HepG2 (cell line): ENCODE data around the gene KLC3. TPM values are rescaled to one million over a fixed set of nuclear protein-coding genes. Genes with fewer than 3 reads are reported as not detected.

ENCODE experiments used
- ATAC-seq: fragments of 200-7000 bp; cut with Tn5 transposase; 3 replicates; pipeline ENCODE4 v1.9.1; 2020; ENCODE audit warnings: mild to moderate bottlenecking, moderate library complexity
- BruUV-seq: library from RNA; stranded (reverse); fragments of 400-500 nt; replicated peaks from 2 replicates; lab custom pipeline; 2021; lab: Mats Ljungman, UMichigan
- CTCF ChIA-PET: fragments of 300-600 bp; formaldehyde crosslinking; extraction: SDS; loops from one replicate; lab custom pipeline; 2021; ENCODE audit warnings: low total read pairs, inconsistent platforms, low intra/inter-chr PET ratio; lab: Yijun Ruan, JAX
- POLR2A ChIA-PET: fragments of 350-600 bp; sonication (Branson Sonifier 250); formaldehyde crosslinking; loops from one replicate; lab custom pipeline; 2020; ENCODE audit warnings: antibody characterized with exemption, inconsistent platforms; lab: Yijun Ruan, JAX
- DNase-seq: peaks from one replicate; pipeline ENCODE4 v3.0.0-alpha.2; 2015; ENCODE audit warnings: low spot score
- FAIRE-seq: peaks from 3 replicates; lab custom pipeline; 2011; peaks lifted over from hg19 to GRCh38; lab: Jason Lieb, UNC
- H2AFZ ChIP-seq: one replicate; pipeline ENCODE4 v1.6.1; 2011; ENCODE audit warnings: low read length, inconsistent platforms
- H3K27ac ChIP-seq: fragments of 300-600 bp; 3 replicates; pipeline ENCODE4 v1.8.0; 2011; ENCODE audit warnings: mixed run types, mild to moderate bottlenecking, mixed read lengths, low read length, inconsistent platforms; ENCODE audit not compliant: insufficient read depth; ENCODE audit errors: extremely low read length
- H3K27me3 ChIP-seq, 2 experiments: fragments of 200-600 bp in 1 of 2; 2 replicates in 1 of 2; 3 replicates in 1 of 2; pipeline versions ENCODE4 v1.6.0 to v1.8.0; 2011; ENCODE audit warnings: low read length in 2 of 2, mild to moderate bottlenecking in 2 of 2, moderate library complexity in 2 of 2, inconsistent platforms in 1 of 2; ENCODE audit not compliant: insufficient read depth in 2 of 2, control insufficient read depth in 1 of 2
- H3K36me3 ChIP-seq, 2 experiments: fragments of 200-600 bp in 1 of 2; replicated peaks in 1 of 2; 2 replicates in 1 of 2; 3 replicates in 1 of 2; pipeline versions ENCODE4 v1.5.1 to v1.8.0; 2011; ENCODE audit warnings: low read length in 2 of 2, inconsistent platforms in 1 of 2; ENCODE audit not compliant: insufficient read depth in 2 of 2, control insufficient read depth in 1 of 2
- H3K4me1 ChIP-seq: 2 replicates; pipeline ENCODE4 v1.5.1; 2012; ENCODE audit warnings: low read length, inconsistent platforms; ENCODE audit not compliant: insufficient read depth
- H3K4me2 ChIP-seq: 2 replicates; pipeline ENCODE4 v1.6.0; 2011; ENCODE audit warnings: low read depth, low read length, inconsistent platforms
- H3K4me3 ChIP-seq, 3 experiments: fragments of 200-600 bp in 1 of 3; sonication (generic), shearing (Covaris generic) in 1 of 3; replicated peaks in 1 of 3; 2 replicates each; pipeline ENCODE4 v1.5.1; 2011 to 2016; ENCODE audit warnings: low read length in 3 of 3, inconsistent platforms in 2 of 3, low read depth in 2 of 3, mild to moderate bottlenecking in 2 of 3, control low read depth in 1 of 3, mixed read lengths in 1 of 3; ENCODE audit not compliant: insufficient read depth in 1 of 3
- H3K79me2 ChIP-seq: one replicate; pipeline ENCODE4 v1.6.1; 2011; ENCODE audit warnings: low read length, inconsistent platforms; ENCODE audit not compliant: insufficient read depth
- H3K9ac ChIP-seq: 2 replicates; pipeline ENCODE4 v1.6.0; 2011; ENCODE audit warnings: mild to moderate bottlenecking, low read depth, low read length, inconsistent platforms; ENCODE audit not compliant: insufficient read depth
- H3K9me3 ChIP-seq: 2 replicates; pipeline ENCODE4 v1.5.1; 2012; ENCODE audit warnings: mild to moderate bottlenecking, low read length
- H4K20me1 ChIP-seq: 2 replicates; pipeline ENCODE4 v1.6.0; 2011; ENCODE audit warnings: inconsistent platforms, mild to moderate bottlenecking, low read length, moderate library complexity; ENCODE audit not compliant: insufficient read depth
- AGO2 ChIP-seq: fragments of 200-400 bp; formaldehyde crosslinking; optimal IDR thresholded peaks from 2 replicates; pipeline ENCODE3; 2017; ENCODE audit warnings: mild to moderate bottlenecking, low read depth, low read length, moderate library complexity
- CREB1 ChIP-seq, 2 experiments: fragments of 450-650 bp in 1 of 2; IDR thresholded peaks; 2 replicates each; pipeline ENCODE4 v1.6.1; 2016 to 2017; ENCODE audit warnings: control low read depth in 1 of 2, mild to moderate bottlenecking in 1 of 2, missing compliant biosample characterization in 1 of 2, missing genetic modification characterization in 1 of 2
- HNRNPL ChIP-seq: fragments of 200-400 bp; formaldehyde crosslinking; IDR thresholded peaks from 2 replicates; pipeline ENCODE4 v1.6.1; 2017; ENCODE audit warnings: mild to moderate bottlenecking, low read depth, low read length
- KDM1A ChIP-seq: IDR thresholded peaks from 2 replicates; pipeline ENCODE4 v1.6.1; 2016; ENCODE audit warnings: missing compliant biosample characterization
- KLF12 ChIP-seq: sonication (generic); formaldehyde crosslinking; IDR thresholded peaks from 2 replicates; pipeline ENCODE4 v1.4.0; 2020; ENCODE audit warnings: missing genetic modification reagents, borderline replicate concordance
- MATR3 ChIP-seq: sonication (generic); formaldehyde crosslinking; IDR thresholded peaks from 2 replicates; pipeline ENCODE4 v1.4.0; 2020; ENCODE audit warnings: missing genetic modification reagents
- ZC3H13 ChIP-seq: sonication (generic); formaldehyde crosslinking; IDR thresholded peaks from 2 replicates; pipeline ENCODE4 v1.8.1; 2023; ENCODE audit warnings: mild to moderate bottlenecking, missing genetic modification reagents, moderate library complexity
- ZNF713 ChIP-seq: sonication (generic); formaldehyde crosslinking; IDR thresholded peaks from 2 replicates; pipeline ENCODE4 v1.4.0; 2020; ENCODE audit warnings: mild to moderate bottlenecking, missing genetic modification reagents
- WGBS: methylation state at CpG from one replicate; pipeline ENCODE4 v1.1.6; 2017; ENCODE audit warnings: low lambda C conversion rate; 5-methylcytosine and 5-hydroxymethylcytosine counted together
- in situ Hi-C: cut with HindIII; loops from 2 replicates; pipeline ENCODE4 v1.10.0; 2017; ENCODE audit warnings: low pct_unique_long_range_greater_than_20kb; ENCODE audit not compliant: extremely low pct_ligation_motif_present
- intact Hi-C: fragments of 100-400 bp; cut with micrococcal nuclease; formaldehyde crosslinking; loops from one replicate; pipeline ENCODE4 v1.10.0; 2022; ENCODE audit not compliant: unreplicated experiment
- polyA plus RNA-seq, 8 experiments: library from polyadenylated mRNA; depleted of rRNA in 3 of 8; stranded (reverse) in 7 of 8; unstranded in 1 of 8; fragments of >200 nt; fragmentation: Illumina TruSeq in 4 of 8; extraction: Trizol in 4 of 8; gene quantifications; 2 replicates each; pipeline versions ENCODE4 v1.2.1 to v1.2.3, GENCODE V29; 2011 to 2016; ENCODE audit warnings: low read depth in 4 of 8, missing spikeins in 1 of 8, mixed read lengths in 1 of 8; ENCODE audit not compliant: insufficient read depth in 1 of 8
- total RNA-seq, 5 experiments: library from RNA; depleted of rRNA; stranded (reverse); fragments of >200 nt; fragmentation: Illumina TruSeq; extraction: Trizol; gene quantifications; 2 replicates each; pipeline ENCODE4 v1.2.3, GENCODE V29; 2016; ENCODE audit warnings: low read depth in 1 of 5
- TF ChIP-seq, protein P1 (sequence below): sonication (generic); formaldehyde crosslinking; IDR thresholded peaks from 2 replicates; pipeline ENCODE4 v1.4.0; 2020; ENCODE audit warnings: mild to moderate bottlenecking, low read depth, missing genetic modification reagents

Gene KLC3
- total and polyA plus RNA-seq, 2 of the 13 experiments (the other 11 are each of a cell fraction or from before 2014, with no cell fraction given): 0.13 TPM; not detected in 1

DNA sequence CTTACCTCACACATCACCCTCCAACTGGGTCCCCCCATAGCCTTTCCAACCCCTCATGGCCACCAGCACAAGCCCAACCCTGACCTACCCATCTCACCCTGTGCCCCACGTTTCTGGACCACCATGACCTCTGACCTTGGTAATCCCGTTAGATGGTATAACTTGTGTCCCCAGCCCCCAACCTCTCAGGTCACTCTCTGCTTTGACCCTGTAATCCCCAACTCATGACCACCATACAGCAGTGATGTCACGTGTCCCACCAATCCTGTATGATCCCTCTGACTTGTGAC, 8.5 kb downstream of the KLC3 start:
- POLR2A ChIA-PET: no interaction called here
- intact Hi-C loops (no loop called here), in situ Hi-C loops (loop anchor here (10.0 kb wide), 1 partner anchor 144 kb away; no protein-coding TSS in a partner anchor)
- peaks cover 3 to 30% of the 10 kb centered on the region in 2 experiments for H3K27me3 ChIP-seq
- BruUV-seq: no TSS peak
- no peak overlapping the region for H3K9ac ChIP-seq
- H3K27ac ChIP-seq: no peak overlapping the region
- CTCF ChIA-PET: no interaction called here
- DNase-seq (no peak), FAIRE-seq (no peak), ATAC-seq (no peak)
- WGBS: 76% methylated on average over 3 of the region's 3 CpGs
- peaks cover 7% of the 10 kb centered on the region; the same call in 1 of the 2 replicates for H3K4me1 ChIP-seq
- no peak overlapping the region for H3K4me3 ChIP-seq
- no peaks in the 10 kb centered on the region for H3K79me2 ChIP-seq
- no peaks in the 10 kb centered on the region for H3K9me3 ChIP-seq
- peaks cover 13 to 33% of the 10 kb centered on the region in 2 experiments; a peak in 4 of 5 replicates for H3K36me3 ChIP-seq
- H2AFZ ChIP-seq: no peak overlapping the region
- H3K4me2 ChIP-seq: no peak overlapping the region
- H4K20me1 ChIP-seq: no peaks in the 10 kb centered on the region
- TF ChIP-seq CREB1 (IDR thresholded peaks at IDR 0.05): peak; percentile 41
- TF ChIP-seq CREB1 (CRISPR knock-in tag; IDR thresholded peaks at IDR 0.05): no peak
- no peak for TF ChIP-seq MATR3 (CRISPR knock-in tag)
- no peak for TF ChIP-seq HNRNPL
- TF ChIP-seq ZNF713 (CRISPR knock-in tag): no peak
- TF ChIP-seq, all 625 proteins: peak for 1

DNA sequence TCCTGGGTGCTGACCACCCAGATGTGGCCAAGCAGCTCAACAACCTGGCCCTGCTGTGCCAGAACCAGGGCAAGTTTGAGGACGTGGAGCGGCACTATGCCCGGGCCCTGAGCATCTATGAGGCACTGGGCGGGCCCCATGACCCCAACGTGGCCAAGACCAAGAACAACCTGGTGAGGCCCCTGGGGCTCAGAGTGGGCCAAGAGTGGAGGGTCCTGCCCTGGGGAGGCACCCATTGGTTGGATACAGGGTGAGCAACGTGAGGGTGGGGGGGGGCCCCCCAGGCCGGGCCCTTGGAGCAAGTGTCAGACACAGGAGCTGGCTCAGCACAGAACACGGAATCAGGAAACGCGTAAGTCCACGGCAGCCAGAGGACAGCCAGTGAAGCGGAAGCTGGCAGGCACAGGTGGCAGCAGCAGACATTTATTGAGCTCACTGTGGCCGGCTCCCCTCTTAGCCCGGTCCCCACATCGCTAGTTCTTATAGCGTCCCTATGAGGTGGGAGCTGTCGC, 8.9 kb downstream of the KLC3 start:
- H3K27me3 ChIP-seq: peaks cover 3 to 28% of the 10 kb centered on the region in 2 experiments; a peak in 4 of 5 replicates
- no peak overlapping the region for H3K9ac ChIP-seq
- intact Hi-C loops: no loop called here
- CTCF ChIA-PET: no interaction called here
- POLR2A ChIA-PET: no interaction called here
- H3K9me3 ChIP-seq: no peaks in the 10 kb centered on the region
- H4K20me1 ChIP-seq: no peaks in the 10 kb centered on the region
- peaks cover 7% of the 10 kb centered on the region; the same call in 1 of the 2 replicates for H3K4me1 ChIP-seq
- ATAC-seq (no peak), FAIRE-seq (no peak)
- H3K4me3 ChIP-seq: no peak overlapping the region
- H2AFZ ChIP-seq: no peak overlapping the region
- no peak overlapping the region for H3K27ac ChIP-seq
- peaks cover 13 to 37% of the 10 kb centered on the region in 2 experiments; a peak in 4 of 5 replicates for H3K36me3 ChIP-seq
- 97% methylated on average over 11 of the region's 17 CpGs for WGBS
- in situ Hi-C loops: loop anchor here (10.0 kb wide), 1 partner anchor 145 kb away; no protein-coding TSS in a partner anchor
- no TSS peak for BruUV-seq
- H3K79me2 ChIP-seq: no peaks in the 10 kb centered on the region
- TF ChIP-seq KLF12: no peak
- 0 out of 2 replicates have a peak, but pooled peaks have one; percentile 9 for TF ChIP-seq ZC3H13 (CRISPR knock-in tag)
- no peak for TF ChIP-seq KDM1A (CRISPR knock-in tag)
- peak; percentile 65 for TF ChIP-seq AGO2
- TF ChIP-seq, protein P1, sequence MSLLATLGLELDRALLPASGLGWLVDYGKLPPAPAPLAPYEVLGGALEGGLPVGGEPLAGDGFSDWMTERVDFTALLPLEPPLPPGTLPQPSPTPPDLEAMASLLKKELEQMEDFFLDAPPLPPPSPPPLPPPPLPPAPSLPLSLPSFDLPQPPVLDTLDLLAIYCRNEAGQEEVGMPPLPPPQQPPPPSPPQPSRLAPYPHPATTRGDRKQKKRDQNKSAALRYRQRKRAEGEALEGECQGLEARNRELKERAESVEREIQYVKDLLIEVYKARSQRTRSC (CRISPR knock-in tag): no peak
- TF ChIP-seq, all 625 proteins: peak for 2
- no peak for DNase-seq
- H3K4me2 ChIP-seq: no peak overlapping the region
